SIG-M5 (cell line): ENCODE measurements around the gene TSC1.

Experiments
- DNase-seq: peaks from one replicate; lab custom pipeline; 2025; lab: John Stamatoyannopoulos, UW

The TSC1 gene

GRCh38 chr9:132863096-132863495, 81.3 kb downstream of the TSC1 start:
- no peak for DNase-seq

DNA sequence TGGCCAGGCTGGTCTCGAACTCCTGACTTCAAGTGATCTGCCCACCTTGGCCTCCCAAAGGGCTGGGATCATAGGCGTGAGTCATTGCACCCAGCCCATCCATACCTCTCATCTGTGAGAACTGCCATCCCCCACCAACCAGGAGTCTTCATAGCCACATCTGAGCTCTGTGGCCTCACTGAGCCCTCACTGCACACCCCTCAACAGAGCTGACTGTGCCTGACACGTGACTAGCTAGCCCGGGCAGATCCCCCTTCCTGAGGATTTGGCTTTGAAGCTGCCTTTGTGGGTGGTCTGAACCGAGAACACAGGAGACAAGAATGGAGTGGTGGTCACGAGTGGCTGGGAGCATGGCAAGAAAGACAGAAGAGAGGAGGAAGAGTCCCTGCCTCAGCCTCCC, 81.9 kb downstream of the TSC1 start:
- DNase-seq: no peak

- no peak for DNase-seq
Observed at GRCh38 chr9:132861666-132862065, 82.8 kb downstream of the TSC1 start.

DNA sequence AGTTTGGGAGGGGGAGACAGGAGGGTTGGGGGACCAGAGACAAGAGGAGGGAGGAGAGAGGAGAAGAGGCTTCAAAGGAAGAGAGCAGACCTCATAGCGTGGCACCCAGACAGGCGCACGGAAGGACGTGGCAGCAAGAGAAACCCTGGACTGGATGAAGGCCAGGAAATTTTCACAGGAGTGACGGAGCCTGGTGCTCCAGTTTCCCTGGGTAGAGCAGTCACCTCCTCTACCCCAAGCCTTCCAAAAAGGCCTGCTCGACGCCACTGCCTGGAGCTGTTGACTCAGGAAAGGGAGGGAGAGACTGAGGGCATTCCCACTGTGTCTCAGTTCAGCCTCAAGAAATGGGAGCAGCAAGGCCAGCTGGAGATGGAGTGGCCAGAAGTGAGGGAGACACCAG, 85.7 kb downstream of the TSC1 start:
- no peak for DNase-seq

DNA sequence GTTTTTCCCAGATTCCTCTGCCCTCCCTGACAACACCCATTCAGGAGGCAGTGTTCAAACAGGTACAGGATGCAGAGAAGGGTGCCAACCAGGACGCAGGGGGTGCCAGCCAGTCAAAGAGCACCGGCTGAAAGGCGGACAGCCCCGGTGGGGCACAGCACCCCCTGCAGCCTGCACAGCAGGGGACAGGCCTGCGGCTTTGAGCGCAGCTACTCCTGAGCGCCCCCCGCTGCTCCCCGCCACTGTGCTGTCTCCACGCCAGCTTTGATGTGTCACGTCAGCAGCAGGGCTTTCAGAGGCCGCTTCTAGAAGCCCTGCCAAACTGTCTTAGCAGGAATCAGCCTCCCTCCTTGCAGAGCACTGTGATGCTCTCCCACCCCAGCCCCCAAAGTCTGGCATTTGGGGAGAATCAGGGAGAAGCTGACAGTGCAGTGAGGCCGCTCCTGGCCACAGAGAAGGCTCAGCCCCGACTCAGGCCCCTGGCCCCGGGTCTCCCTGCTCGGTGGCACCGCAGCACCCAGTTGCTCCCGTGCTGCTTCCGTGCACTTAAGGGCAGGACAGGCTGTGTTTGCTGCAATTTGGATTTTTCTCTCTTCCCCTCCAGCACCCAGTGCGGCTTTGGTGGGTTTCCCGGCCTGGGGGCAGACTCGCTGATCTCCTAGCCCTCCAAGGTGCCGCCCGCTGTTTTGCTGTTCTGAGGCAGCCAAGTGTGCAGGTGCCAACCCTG, 86.6 kb downstream of the TSC1 start:
- no peak for DNase-seq

DNA sequence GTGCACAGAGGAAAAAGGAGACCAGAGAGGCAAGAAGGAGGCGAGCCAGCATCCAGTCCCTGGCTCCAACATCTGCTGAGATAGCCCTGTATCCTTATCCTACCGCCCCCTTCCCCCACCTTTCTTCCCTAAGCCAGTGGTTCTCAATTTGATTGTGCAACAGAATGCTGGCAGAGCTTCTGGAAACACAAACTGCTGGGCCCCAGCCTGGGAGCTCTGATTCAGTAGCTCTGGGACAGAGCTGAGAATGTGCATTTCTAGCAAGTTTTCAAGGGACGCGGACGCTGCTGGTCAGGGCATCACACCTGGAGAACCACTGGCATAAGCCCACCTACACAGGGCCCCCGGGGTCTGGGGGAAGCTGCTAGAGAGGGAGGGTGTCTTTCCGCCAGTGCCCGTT, 87.4 kb downstream of the TSC1 start:
- no peak for DNase-seq

DNA sequence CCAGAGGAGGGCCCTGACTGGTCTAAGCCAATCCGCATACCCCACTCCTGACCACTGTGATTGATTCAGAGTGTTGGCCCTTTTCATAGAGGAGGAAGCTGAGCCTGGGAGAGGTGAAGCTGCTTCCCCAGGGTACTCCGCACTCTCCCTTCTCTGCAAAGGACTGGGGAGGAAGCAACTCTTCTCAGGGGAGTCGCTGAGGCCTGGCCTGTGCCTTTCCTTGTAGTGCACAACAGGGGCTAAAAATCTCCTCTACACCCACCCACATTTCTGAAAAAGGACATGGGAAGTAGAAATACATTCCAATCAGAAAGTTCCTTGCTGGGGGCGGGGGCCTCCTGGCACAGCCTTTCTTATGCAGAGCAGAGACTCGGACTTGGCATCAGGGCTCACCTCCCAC, 88.5 kb downstream of the TSC1 start:
- DNase-seq: no peak

DNA sequence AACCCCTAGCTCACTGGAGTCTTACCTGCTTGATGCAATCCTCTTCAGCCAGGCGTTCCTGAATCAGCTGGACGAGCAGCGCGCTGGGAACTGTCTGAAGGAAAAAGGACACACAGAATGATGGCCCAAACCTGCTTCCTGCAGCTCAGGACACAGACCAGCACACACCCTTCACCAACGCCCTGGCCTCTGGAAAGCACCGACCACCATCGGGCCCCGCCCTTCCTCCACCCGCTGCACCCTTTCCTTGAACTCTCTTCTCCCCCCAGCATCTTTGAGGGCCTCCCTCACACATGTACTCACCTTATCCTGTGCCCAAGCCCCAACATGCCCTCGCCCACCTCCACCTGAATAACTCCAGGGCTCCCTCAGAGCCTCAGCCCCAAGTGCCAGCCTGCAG, 89.6 kb downstream of the TSC1 start:
- no peak for DNase-seq

- DNase-seq: no peak
Observed at GRCh38 chr9:132853482-132853881, 90.9 kb downstream of the TSC1 start.

DNA sequence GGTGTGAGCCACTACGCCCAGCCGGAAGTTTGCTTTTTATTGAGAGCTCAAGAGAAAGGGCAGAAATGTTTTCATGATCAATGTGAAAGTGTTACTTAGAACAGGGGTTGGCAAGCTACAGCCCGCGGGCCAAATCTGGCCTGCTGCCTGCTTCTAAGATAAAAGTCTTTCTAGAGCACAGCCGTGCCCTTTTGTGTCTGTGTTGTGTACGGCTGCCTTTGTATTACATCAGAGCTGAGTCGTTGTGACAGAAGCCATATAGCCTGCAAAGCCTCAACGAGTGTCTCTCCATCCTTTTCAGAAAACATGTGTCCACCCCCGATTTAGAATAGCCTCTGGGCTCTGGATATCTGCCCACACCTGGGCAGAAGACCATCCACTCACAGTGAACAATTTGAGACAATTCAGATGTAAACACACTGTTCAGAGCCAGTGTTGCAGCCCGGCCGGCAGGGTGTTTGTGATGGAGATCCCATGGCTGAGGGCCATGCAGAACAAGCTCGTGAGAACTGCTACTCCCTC, 95.2 kb downstream of the TSC1 start:
- DNase-seq: no peak

DNA sequence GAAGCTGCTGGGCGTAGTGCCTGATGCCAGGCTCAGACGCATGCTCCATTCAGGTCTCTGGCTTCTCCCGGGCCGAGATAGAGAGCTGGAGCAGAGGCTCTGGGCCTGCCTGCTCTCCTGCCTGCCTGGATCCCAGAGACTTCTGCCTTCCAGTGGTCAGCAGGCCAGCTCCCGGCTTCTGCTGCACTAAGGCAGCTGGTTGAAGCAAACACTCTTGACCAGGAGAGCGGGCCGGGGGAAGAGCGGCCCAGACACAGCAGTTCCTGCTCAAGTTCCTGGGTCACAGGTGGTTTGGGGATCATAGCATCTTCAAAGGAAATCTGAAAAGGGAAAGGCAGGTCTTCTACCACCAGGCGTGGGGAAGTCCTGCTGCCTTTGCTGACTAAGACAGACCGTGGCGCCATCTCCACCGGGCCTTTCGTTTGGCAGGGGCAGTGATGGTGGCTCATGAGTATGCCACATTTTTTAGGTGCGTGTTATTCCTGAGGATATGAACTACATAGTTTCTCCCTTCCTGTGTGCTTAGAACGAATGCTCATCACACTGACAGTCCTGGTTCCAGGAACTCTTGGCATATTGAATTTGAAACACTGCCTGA, 97.4 kb downstream of the TSC1 start:
- DNase-seq: no peak

DNA sequence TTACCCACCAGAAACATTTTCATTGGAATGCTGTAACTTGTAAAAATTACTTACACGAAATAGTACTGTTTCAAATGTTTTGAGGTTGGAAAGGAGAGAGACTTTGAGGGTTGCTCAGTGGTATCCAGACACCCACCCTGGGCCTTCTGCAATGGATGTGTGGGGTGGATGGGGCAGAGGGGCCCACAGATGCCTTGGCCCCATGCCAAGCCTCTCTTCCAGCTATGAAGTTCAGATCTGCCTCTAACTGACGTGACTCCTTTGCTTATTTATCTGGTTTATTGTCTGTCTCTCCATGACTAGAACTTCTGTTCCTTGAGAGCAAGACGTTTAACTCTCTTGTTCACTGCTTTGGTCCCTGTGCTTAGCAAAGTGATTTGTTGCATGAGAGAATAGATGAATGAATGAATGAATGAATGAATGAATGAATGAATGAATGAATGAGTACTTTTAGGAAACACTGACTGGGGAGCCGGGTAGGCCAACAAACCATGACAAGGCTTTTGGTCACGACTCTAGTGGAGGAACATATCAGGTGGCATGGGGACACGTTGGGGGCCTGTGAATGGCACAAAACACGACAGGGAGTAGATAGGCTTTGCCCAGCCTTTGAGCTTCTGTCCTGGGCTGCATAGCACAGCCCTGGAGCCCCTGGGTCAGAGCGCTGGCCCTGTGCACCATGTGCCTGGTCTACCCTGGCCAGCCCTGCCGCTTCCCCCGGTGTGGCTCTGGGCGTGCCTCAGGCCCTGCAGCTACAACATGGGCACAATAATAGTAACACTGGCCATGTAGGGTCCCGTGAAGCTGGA, 98.1 kb downstream of the TSC1 start:
- no peak for DNase-seq

DNA sequence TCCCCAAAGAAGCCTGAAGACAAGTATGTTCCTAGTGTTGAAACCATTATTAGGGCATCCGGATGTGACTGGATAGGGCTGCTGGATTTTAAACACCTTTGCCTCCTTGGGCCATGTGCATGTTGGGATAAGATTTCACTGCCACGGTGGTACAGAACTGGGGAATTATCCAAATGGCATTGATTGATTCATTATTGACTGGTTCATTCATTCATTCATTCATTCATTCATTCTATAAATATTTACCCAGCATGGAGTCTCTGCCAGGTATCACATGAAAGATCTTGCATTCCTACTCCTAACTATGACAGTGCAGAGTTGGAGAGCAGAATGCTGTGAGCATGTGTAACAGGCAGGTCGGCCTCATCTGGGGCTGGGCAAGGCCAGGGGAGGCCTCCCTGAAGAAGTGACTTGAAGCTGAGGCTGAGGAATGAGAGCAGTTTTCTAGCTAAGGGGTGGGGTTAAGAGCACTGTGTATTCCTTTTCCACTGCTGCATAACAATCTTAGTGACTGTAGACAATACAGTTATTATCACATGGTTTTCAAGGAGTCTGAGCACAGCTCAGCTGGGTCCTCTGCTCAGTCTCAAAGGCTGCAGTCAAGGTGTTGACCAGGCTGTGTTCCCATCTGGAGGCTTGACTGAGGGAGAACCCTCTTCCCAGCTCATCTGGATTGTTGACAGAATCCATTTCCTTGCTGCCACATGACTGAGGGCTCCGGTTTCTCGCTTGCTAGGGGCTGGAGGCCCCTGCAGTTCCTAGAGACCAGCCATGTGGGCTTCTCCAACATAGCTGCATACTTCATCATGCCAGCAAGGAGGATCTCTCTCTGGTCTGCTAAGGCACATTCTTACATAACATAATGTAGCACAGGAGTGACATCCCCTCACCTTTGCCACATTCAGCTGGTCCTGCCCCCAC, 102.0 kb downstream of the TSC1 start:
- no peak for DNase-seq
